Rectal smooth muscle tissue (tissue), 1 donor: ENCODE measurements around the gene PFN3.

Experiments used
- H3K27ac ChIP-seq: one replicate; pipeline ENCODE4 v1.7.0; 2013; ENCODE audit warnings: low read depth, low read length, inconsistent platforms
- H3K27me3 ChIP-seq: one replicate; pipeline ENCODE4 v1.7.0; 2013; ENCODE audit warnings: low read length; ENCODE audit not compliant: control insufficient read depth, insufficient read depth
- H3K36me3 ChIP-seq: one replicate; pipeline ENCODE4 v1.7.0; 2013; ENCODE audit warnings: low read length; ENCODE audit not compliant: control insufficient read depth, insufficient read depth
- H3K4me1 ChIP-seq: one replicate; pipeline ENCODE4 v1.7.0; 2013; ENCODE audit warnings: low read length; ENCODE audit not compliant: control insufficient read depth, insufficient read depth
- H3K4me3 ChIP-seq: one replicate; pipeline ENCODE4 v1.7.0; 2013; ENCODE audit warnings: low read length
- H3K9ac ChIP-seq: one replicate; pipeline ENCODE4 v1.7.0; 2013; ENCODE audit warnings: low read length

PFN3 gene

GRCh38 chr5:177393206-177393765, 7.2 kb downstream of the PFN3 start:
- H3K36me3 ChIP-seq = no peaks in the 10 kb centered on the region
- no peak overlapping the region for H3K27ac ChIP-seq
- H3K4me1 ChIP-seq = no peaks in the 10 kb centered on the region
- H3K9ac ChIP-seq = no peak overlapping the region
- H3K27me3 ChIP-seq = no peaks in the 10 kb centered on the region
- no peak overlapping the region for H3K4me3 ChIP-seq

- H3K4me3 ChIP-seq = no peak overlapping the region
- H3K4me1 ChIP-seq = no peaks in the 10 kb centered on the region
- H3K27me3 ChIP-seq = no peaks in the 10 kb centered on the region
- no peak overlapping the region for H3K27ac ChIP-seq
- no peaks in the 10 kb centered on the region for H3K36me3 ChIP-seq
- H3K9ac ChIP-seq = no peak overlapping the region
Measured at GRCh38 chr5:177392765-177393164, 7.7 kb downstream of the PFN3 start.

- no peak overlapping the region for H3K4me3 ChIP-seq
- no peaks in the 10 kb centered on the region for H3K4me1 ChIP-seq
- H3K9ac ChIP-seq = no peak overlapping the region
- no peaks in the 10 kb centered on the region for H3K36me3 ChIP-seq
- H3K27me3 ChIP-seq = no peaks in the 10 kb centered on the region
- H3K27ac ChIP-seq = no peak overlapping the region
Measured at GRCh38 chr5:177390363-177391300, 9.8 kb downstream of the PFN3 start.

GRCh38 chr5:177389241-177390169, 11.0 kb downstream of the PFN3 start:
- Histone ChIP-seq H3K36me3 (no peaks in the 10 kb centered on the region), H3K27ac (peak overlapping the region; percentile 30), H3K9ac (no peak overlapping the region), H3K4me1 (no peaks in the 10 kb centered on the region), H3K27me3 (no peaks in the 10 kb centered on the region), H3K4me3 (no peak overlapping the region)

GRCh38 chr5:177388521-177389052, 11.9 kb downstream of the PFN3 start:
- no peaks in the 10 kb centered on the region for H3K36me3 ChIP-seq
- H3K9ac ChIP-seq = no peak overlapping the region
- no peak overlapping the region for H3K4me3 ChIP-seq
- no peaks in the 10 kb centered on the region for H3K4me1 ChIP-seq
- H3K27ac ChIP-seq = no peak overlapping the region
- no peaks in the 10 kb centered on the region for H3K27me3 ChIP-seq

GRCh38 chr5:177387405-177387804, 13.1 kb downstream of the PFN3 start:
- no peak overlapping the region for H3K9ac ChIP-seq
- no peak overlapping the region for H3K27ac ChIP-seq
- H3K4me1 ChIP-seq = no peaks in the 10 kb centered on the region
- H3K27me3 ChIP-seq = no peaks in the 10 kb centered on the region
- no peak overlapping the region for H3K4me3 ChIP-seq
- H3K36me3 ChIP-seq = no peaks in the 10 kb centered on the region

- Histone ChIP-seq H3K27me3 (no peaks in the 10 kb centered on the region), H3K9ac (no peak overlapping the region), H3K27ac (no peak overlapping the region)
Measured at GRCh38 chr5:177386542-177386941, 13.9 kb downstream of the PFN3 start.

GRCh38 chr5:177385720-177386119, 14.7 kb downstream of the PFN3 start:
- Histone ChIP-seq H3K4me3 (no peak overlapping the region), H3K4me1 (no peaks in the 10 kb centered on the region), H3K27me3 (no peaks in the 10 kb centered on the region), H3K9ac (no peak overlapping the region), H3K27ac (no peak overlapping the region), H3K36me3 (no peaks in the 10 kb centered on the region)

More at GRCh38 chr5:177386542-177386941, 13.9 kb downstream of the PFN3 start:
- H3K36me3 ChIP-seq = no peaks in the 10 kb centered on the region
- no peak overlapping the region for H3K4me3 ChIP-seq
- H3K4me1 ChIP-seq = no peaks in the 10 kb centered on the region

- no peaks in the 10 kb centered on the region for H3K36me3 ChIP-seq
- no peak within 1 kb of the TSS for H3K9ac ChIP-seq
- H3K27me3 ChIP-seq = no peaks in the 10 kb centered on the region
- no peak within 1 kb of the TSS for H3K27ac ChIP-seq
- H3K4me3 ChIP-seq = no peak within 1 kb of the TSS
- no peaks in the 10 kb centered on the region for H3K4me1 ChIP-seq
Measured at GRCh38 chr5:177384134-177384533, 16.3 kb downstream of the PFN3 start, which contains the start of gene SLC34A1. SLC34A1 (plus strand) TSS chr5:177384434; CDS start chr5:177385742, 1,308 bp downstream.

- H3K27ac ChIP-seq = no peak overlapping the region
- no peaks in the 10 kb centered on the region for H3K4me1 ChIP-seq
- H3K27me3 ChIP-seq = no peaks in the 10 kb centered on the region
- H3K9ac ChIP-seq = no peak overlapping the region
- no peaks in the 10 kb centered on the region for H3K36me3 ChIP-seq
- H3K4me3 ChIP-seq = no peak overlapping the region
Measured at GRCh38 chr5:177383181-177383580, 17.3 kb downstream of the PFN3 start.

- H3K27me3 ChIP-seq = no peaks in the 10 kb centered on the region
- H3K9ac ChIP-seq = no peak overlapping the region
- H3K27ac ChIP-seq = no peak overlapping the region
- no peaks in the 10 kb centered on the region for H3K4me1 ChIP-seq
- H3K36me3 ChIP-seq = no peaks in the 10 kb centered on the region
- no peak overlapping the region for H3K4me3 ChIP-seq
Measured at GRCh38 chr5:177382423-177383029, 17.9 kb downstream of the PFN3 start.

- no peak overlapping the region for H3K9ac ChIP-seq
- no peaks in the 10 kb centered on the region for H3K27me3 ChIP-seq
- H3K4me1 ChIP-seq = no peaks in the 10 kb centered on the region
- no peak overlapping the region for H3K4me3 ChIP-seq
- no peak overlapping the region for H3K27ac ChIP-seq
- no peaks in the 10 kb centered on the region for H3K36me3 ChIP-seq
Measured at GRCh38 chr5:177380805-177381126, 19.7 kb downstream of the PFN3 start.
